B cell (primary cell): Measurements from ENCODE around the gene ACADS. TPM values are rescaled to one million over a fixed set of nuclear protein-coding genes. Genes with fewer than 3 reads are reported as not detected.

Source experiments
- ATAC-seq: fragments of 200-7000 bp; cut with Tn5 transposase; one replicate; pipeline ENCODE4 v1.10.0; 2021; ENCODE audit warnings: low read depth, mild to moderate bottlenecking, moderate number of reproducible peaks, moderate library complexity
- CTCF ChIA-PET: fragments of 350-600 bp; sonication (Branson Sonifier 250); formaldehyde crosslinking; loops from one replicate; lab custom pipeline; 2021; ENCODE audit warnings: antibody characterized with exemption, inconsistent platforms; lab: Charles Lee
- POLR2A ChIA-PET: fragments of 350-600 bp; sonication (Branson Sonifier 250); formaldehyde crosslinking; loops from one replicate; lab custom pipeline; 2021; ENCODE audit warnings: antibody characterized with exemption; lab: Charles Lee
- DNase-seq: peaks from one replicate; pipeline ENCODE4 v3.0.0; 2013
- H2AFZ ChIP-seq: 2 replicates; pipeline ENCODE4 v1.6.1; 2012; ENCODE audit warnings: mild to moderate bottlenecking, low read depth, low read length; ENCODE audit not compliant: insufficient read depth, poor library complexity, severe bottlenecking
- H3K27ac ChIP-seq, 2 donors: 1 replicate in 1 of 2; 2 replicates in 1 of 2; pipeline ENCODE4 v1.5.1; 2012 to 2013; ENCODE audit warnings: low read length in 2 of 2, mild to moderate bottlenecking in 2 of 2, moderate library complexity in 1 of 2
- H3K27me3 ChIP-seq, 4 experiments: fragments of 200-600 bp in 1 of 4; sonication (generic) in 1 of 4; replicated peaks in 1 of 4; 1 replicate in 2 of 4; 2 replicates in 2 of 4; pipeline versions ENCODE4 v1.6.1 to v1.7.0; 2013 to 2016; ENCODE audit warnings: low read length in 3 of 4, mild to moderate bottlenecking in 2 of 4, mixed read lengths in 1 of 4, moderate library complexity in 1 of 4; ENCODE audit not compliant: insufficient read depth in 4 of 4, control insufficient read depth in 3 of 4; ENCODE audit errors: control extremely low read depth in 1 of 4
- H3K36me3 ChIP-seq, 2 experiments: replicated peaks in 1 of 2; 1 replicate in 1 of 2; 2 replicates in 1 of 2; pipeline versions ENCODE4 v1.6.1 to v1.7.1; 2013; ENCODE audit warnings: low read length in 1 of 2; ENCODE audit not compliant: insufficient read depth in 2 of 2, control insufficient read depth in 1 of 2; ENCODE audit errors: control extremely low read depth in 1 of 2, extremely low read depth in 1 of 2
- H3K4me1 ChIP-seq, 2 donors: fragments of 200-600 bp in 1 of 2; sonication (generic) in 1 of 2; 1 replicate in 1 of 2; 2 replicates in 1 of 2; pipeline versions ENCODE4 v1.5.1 to v1.6.1; 2013 to 2017; ENCODE audit warnings: low read length in 2 of 2; ENCODE audit not compliant: control insufficient read depth in 2 of 2, insufficient read depth in 2 of 2
- H3K4me2 ChIP-seq: replicated peaks from 2 replicates; pipeline ENCODE3; 2012; ENCODE audit warnings: mild to moderate bottlenecking, low read depth, low read length; ENCODE audit not compliant: poor library complexity, severe bottlenecking
- H3K4me3 ChIP-seq, 5 experiments: fragments of 200-600 bp in 1 of 5; sonication (generic) in 1 of 5; 1 replicate in 3 of 5; 2 replicates in 2 of 5; pipeline versions ENCODE4 v1.5.1 to v1.7.0; 2011 to 2016; ENCODE audit warnings: low read length in 4 of 5, mild to moderate bottlenecking in 4 of 5, low read depth in 2 of 5, control low read depth in 1 of 5, moderate library complexity in 1 of 5; ENCODE audit not compliant: insufficient read depth in 1 of 5; ENCODE audit errors: control extremely low read depth in 1 of 5, extremely low read depth in 1 of 5
- H3K79me2 ChIP-seq: fragments of 200-600 bp; sonication (generic); one replicate; pipeline ENCODE4 v1.6.0; 2016; ENCODE audit warnings: low read length; ENCODE audit not compliant: control insufficient read depth, insufficient read depth
- H3K9ac ChIP-seq: fragments of 200-600 bp; sonication (generic); 2 replicates; pipeline ENCODE4 v1.6.1; 2017; ENCODE audit warnings: mild to moderate bottlenecking, low read length, moderate library complexity
- H3K9me3 ChIP-seq, 3 donors: one replicate each; pipeline versions ENCODE4 v1.6.1 to v1.7.1; 2013; ENCODE audit warnings: low read length in 2 of 3; ENCODE audit not compliant: control insufficient read depth in 2 of 3, insufficient read depth in 1 of 3; ENCODE audit errors: control extremely low read depth in 1 of 3
- H4K20me1 ChIP-seq: 2 replicates; pipeline ENCODE4 v1.6.0; 2012; ENCODE audit warnings: mild to moderate bottlenecking, low read length; ENCODE audit not compliant: insufficient read depth, control insufficient read depth, poor library complexity, severe bottlenecking
- H3K27ac Mint-ChIP-seq: one replicate; pipeline ENCODE4 v1.8.0; 2021; ENCODE audit warnings: mixed read lengths
- H3K27me3 Mint-ChIP-seq: one replicate; pipeline ENCODE4 v1.8.0; 2021; ENCODE audit warnings: mixed read lengths
- H3K4me1 Mint-ChIP-seq: one replicate; pipeline ENCODE4 v1.8.0; 2021; ENCODE audit warnings: mixed read lengths
- H3K4me3 Mint-ChIP-seq: one replicate; pipeline ENCODE4 v1.8.0; 2021; ENCODE audit warnings: mixed read lengths
- H3K9me3 Mint-ChIP-seq: one replicate; pipeline ENCODE4 v1.8.0; 2022; ENCODE audit warnings: mixed read lengths; ENCODE audit not compliant: insufficient read depth
- EZH2 ChIP-seq: IDR thresholded peaks from 2 replicates; pipeline ENCODE4 v1.6.1; 2012; ENCODE audit warnings: borderline replicate concordance, low read depth, mild to moderate bottlenecking, moderate library complexity, low read length; ENCODE audit not compliant: insufficient read depth, poor library complexity, severe bottlenecking
- WGBS: methylation state at CpG from one replicate; pipeline ENCODE4 v1.1.5; 2013; ENCODE audit warnings: missing lambda C conversion rate; ENCODE audit not compliant: insufficient coverage; 5-methylcytosine and 5-hydroxymethylcytosine counted together
- intact Hi-C: fragments of 100-400 bp; cut with micrococcal nuclease; formaldehyde crosslinking; loops from one replicate; pipeline ENCODE4 v1.10.0; 2022
- polyA plus RNA-seq: library from polyadenylated mRNA; depleted of rRNA; stranded (reverse); fragments of >200 nt; gene quantifications from 2 replicates; pipeline ENCODE4 v1.2.3, GENCODE V29; 2012
- total RNA-seq, 2 donors: library from RNA; stranded (reverse); fragments of 120-200 nt in 1 of 2; gene quantifications; 1 replicate in 1 of 2; 2 replicates in 1 of 2; pipeline versions ENCODE4 v1.2.3 to v1.2.4, GENCODE V29; 2013 to 2022
- TF ChIP-seq, protein P1 (sequence below): fragments of 200-600 bp; IDR thresholded peaks from one replicate; pipeline ENCODE4 v1.8.0; 2022; ENCODE audit warnings: antibody characterized with exemption, mild to moderate bottlenecking

The ACADS gene
- total and polyA plus RNA-seq, 2 donors (not counting 1 experiment from before 2014, with no cell fraction given) = 6.8 to 10.0 TPM

DNA sequence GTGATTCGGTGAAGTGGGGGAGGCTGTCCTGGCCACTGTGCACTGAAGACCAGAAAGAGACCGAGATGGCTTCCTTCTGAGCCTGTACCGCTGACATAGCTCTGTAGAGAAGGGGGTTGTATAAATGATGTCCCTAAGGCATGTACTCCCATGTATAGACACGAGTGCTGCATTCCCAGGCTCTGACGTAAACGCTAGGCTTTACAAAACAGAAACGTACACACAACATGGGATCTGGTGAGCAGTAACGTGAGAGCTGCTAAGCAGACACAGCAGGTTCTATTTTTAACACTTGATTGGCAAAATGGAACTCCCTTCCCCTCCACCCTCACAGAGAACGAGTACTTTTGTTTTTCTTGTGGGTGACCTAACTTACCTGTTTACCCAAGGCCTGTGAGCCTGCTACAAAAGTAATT, 35.9 kb downstream of the ACADS start:
- peaks cover under 1 to 40% of the 10 kb centered on the region in 2 experiments for H3K36me3 ChIP-seq
- intact Hi-C loops = no loop called here
- no peaks in the 10 kb centered on the region for H3K4me1 Mint-ChIP-seq
- POLR2A ChIA-PET = no interaction called here
- DNase-seq (no peak), ATAC-seq (no peak)
- no peak overlapping the region for H3K9ac ChIP-seq
- no peak overlapping the region for H3K4me3 ChIP-seq
- CTCF ChIA-PET = interaction anchor here (0.5 kb wide), 1 partner anchor 914 kb away, joined by 4 read pairs; no protein-coding TSS in a partner anchor
- no peaks in the 10 kb centered on the region for H3K27me3 Mint-ChIP-seq
- H2AFZ ChIP-seq = no peak overlapping the region
- no peaks in the 10 kb centered on the region for H3K4me1 ChIP-seq
- no peaks in the 10 kb centered on the region for H4K20me1 ChIP-seq
- TF ChIP-seq EZH2 = no peak
- TF ChIP-seq, protein P1, sequence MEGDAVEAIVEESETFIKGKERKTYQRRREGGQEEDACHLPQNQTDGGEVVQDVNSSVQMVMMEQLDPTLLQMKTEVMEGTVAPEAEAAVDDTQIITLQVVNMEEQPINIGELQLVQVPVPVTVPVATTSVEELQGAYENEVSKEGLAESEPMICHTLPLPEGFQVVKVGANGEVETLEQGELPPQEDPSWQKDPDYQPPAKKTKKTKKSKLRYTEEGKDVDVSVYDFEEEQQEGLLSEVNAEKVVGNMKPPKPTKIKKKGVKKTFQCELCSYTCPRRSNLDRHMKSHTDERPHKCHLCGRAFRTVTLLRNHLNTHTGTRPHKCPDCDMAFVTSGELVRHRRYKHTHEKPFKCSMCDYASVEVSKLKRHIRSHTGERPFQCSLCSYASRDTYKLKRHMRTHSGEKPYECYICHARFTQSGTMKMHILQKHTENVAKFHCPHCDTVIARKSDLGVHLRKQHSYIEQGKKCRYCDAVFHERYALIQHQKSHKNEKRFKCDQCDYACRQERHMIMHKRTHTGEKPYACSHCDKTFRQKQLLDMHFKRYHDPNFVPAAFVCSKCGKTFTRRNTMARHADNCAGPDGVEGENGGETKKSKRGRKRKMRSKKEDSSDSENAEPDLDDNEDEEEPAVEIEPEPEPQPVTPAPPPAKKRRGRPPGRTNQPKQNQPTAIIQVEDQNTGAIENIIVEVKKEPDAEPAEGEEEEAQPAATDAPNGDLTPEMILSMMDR = no peak
- H3K27me3 ChIP-seq = no peaks in the 10 kb centered on the region
- H3K27ac ChIP-seq = no peak overlapping the region
- no peaks in the 10 kb centered on the region for H3K79me2 ChIP-seq
- H3K4me3 Mint-ChIP-seq = no peak overlapping the region
- no peaks in the 10 kb centered on the region for H3K9me3 ChIP-seq
- H3K27ac Mint-ChIP-seq = no peak overlapping the region
- H3K9me3 Mint-ChIP-seq = no peaks in the 10 kb centered on the region
- no peak overlapping the region for H3K4me2 ChIP-seq
- 96% methylated on average over 9 of the region's 9 CpGs for WGBS

- POLR2A ChIA-PET = no interaction called here
- Histone ChIP-seq H3K4me2 (no peak overlapping the region), H4K20me1 (no peaks in the 10 kb centered on the region), H3K4me1 (no peaks in the 10 kb centered on the region), H3K79me2 (no peaks in the 10 kb centered on the region), H3K4me3 (no peak overlapping the region), H3K36me3 (peaks cover 4 to 46% of the 10 kb centered on the region in 2 experiments), H3K27me3 (no peaks in the 10 kb centered on the region), H2AFZ (no peak overlapping the region), H3K9me3 (no peaks in the 10 kb centered on the region), H3K27ac (no peak overlapping the region), H3K9ac (no peak overlapping the region)
- Mint-ChIP-seq H3K4me3 (no peak overlapping the region), H3K9me3 (no peaks in the 10 kb centered on the region), H3K4me1 (no peaks in the 10 kb centered on the region), H3K27ac (no peak overlapping the region), H3K27me3 (no peaks in the 10 kb centered on the region)
- no peak for TF ChIP-seq EZH2
- TF ChIP-seq, protein P1 = no peak
- intact Hi-C loops = no loop called here
- CTCF ChIA-PET = no interaction called here
- WGBS = 97% methylated on average over 5 of the region's 6 CpGs
- DNase-seq (no peak), ATAC-seq (no peak)
These were observed 36.5 kb downstream of the ACADS start for GRCh38 chr12:120762086-120762485.
